GM19455 (cell line): Measurements from ENCODE around the gene MYMK.

Source experiments
- ATAC-seq: cut with Tn5 transposase; IDR thresholded peaks from one replicate; pipeline ENCODE4 v1.9.1; 2021; ENCODE audit not compliant: unreplicated experiment

The MYMK gene

DNA sequence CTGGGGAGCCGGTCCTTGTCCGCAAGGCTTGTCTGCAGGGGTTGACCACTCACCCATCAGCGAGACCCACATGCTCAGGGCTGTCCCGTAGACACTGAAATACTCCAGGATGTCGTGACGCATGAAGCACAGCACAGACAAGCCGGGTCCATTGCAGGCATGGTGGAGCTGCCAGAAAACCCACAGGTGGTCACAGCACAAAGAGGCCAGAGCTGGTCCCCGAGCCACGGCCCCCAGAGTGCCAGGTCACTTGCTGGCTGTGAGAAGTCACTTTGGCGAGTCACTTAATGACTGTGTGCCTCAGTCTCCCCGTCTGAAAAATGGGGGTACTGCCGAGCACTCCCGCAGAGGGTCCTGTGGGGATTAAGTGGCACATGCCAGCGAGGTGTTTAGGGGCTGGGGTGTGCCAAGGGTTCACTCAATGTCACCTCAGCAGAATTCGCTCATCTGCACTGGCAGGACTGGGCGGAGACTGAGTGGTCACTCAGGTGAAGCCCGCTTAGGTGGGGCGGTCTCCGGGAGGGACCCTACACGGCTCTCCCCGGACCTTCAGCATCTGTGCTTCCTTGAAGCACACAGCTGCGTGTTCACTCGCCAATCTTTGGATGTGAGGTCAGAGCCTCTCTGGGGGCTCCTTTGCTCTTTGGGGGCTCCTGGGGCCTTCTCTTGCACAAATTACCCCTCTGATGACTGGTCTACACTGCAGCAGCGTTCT is 4.5 kb downstream of the MYMK start:
- ATAC-seq, result no peak

DNA sequence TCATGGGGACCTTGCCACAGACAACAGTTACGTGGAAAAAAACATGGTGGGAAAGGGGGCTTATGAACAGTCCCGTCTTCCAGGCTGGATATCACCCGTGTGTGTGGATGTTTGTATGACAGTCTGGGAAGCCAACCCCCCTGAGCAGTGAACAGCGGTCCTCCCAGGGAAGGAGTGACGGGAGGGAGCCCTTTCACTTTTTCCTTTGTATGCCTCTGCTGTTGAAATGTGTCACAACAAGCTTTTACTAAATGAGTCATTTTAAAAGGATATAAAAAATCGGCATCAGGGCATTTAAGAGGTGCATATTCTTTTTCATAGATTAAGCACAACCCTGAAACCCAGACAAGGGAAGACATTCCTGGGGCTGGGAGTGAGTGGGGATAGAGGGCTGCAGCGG is 5.1 kb downstream of the MYMK start:
- ATAC-seq, result no peak

- ATAC-seq, result no peak
Measured at GRCh38 chr9:133518706-133519449, 5.9 kb downstream of the MYMK start.

DNA sequence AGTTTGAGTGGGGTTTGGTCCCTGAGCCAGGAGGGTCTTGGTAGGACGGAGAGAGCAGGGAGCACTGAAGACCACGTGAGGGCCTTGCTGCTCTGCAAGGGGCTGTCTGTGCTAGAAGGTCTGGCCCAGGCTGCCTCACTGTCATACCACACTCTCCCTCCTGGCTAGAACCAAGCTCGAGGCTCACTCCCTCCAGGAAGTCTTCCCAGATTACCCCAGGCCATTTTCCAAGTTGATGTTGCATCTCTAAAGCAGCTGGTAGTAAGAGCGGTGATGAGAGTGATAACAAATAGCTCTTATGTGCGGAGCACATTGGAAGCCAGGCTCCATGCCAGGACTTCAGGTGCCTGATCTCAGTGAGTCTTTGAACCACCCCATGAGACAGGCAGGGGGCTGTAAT is 6.6 kb downstream of the MYMK start:
- ATAC-seq, result no peak

- no peak for ATAC-seq
Measured at GRCh38 chr9:133517711-133518110, 7.0 kb downstream of the MYMK start.

GRCh38 chr9:133516961-133517350 is 7.8 kb downstream of the MYMK start:
- no peak for ATAC-seq

DNA sequence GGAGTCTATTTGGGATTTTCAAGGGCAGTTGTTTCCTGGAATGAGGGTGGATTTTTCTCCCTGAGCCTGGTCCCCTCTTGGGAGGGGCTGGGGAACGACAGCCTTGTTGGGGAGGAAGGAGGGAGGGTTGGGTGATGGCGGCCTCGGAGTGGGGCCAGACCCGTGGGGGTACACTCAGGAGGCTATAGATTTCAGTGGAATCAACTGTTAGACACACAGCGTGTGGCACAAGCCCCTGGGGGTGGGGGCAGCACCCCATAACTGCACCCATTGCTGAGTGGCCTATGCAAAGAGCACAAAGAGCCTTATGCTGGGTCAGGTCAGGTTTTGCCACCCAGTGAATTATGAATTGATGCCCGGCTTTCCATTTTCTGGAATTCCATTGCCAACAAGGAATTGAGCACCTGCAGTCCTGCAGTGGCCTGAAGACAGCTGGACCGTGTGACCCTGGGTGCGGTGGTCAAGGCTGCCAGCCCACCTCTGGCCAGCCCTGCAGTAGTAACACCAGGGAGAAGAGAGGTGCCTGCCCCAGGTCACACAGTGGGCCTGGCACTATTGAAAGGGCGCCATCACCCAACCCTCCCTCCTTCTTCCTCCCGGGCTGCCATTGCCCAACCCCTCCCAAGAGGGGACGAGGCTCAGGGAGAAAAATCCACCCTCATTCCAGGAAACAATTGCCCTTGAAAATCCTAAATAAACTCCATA is 8.4 kb downstream of the MYMK start:
- ATAC-seq, result no peak

GRCh38 chr9:133515615-133516255 is 9.0 kb downstream of the MYMK start:
- no peak for ATAC-seq

DNA sequence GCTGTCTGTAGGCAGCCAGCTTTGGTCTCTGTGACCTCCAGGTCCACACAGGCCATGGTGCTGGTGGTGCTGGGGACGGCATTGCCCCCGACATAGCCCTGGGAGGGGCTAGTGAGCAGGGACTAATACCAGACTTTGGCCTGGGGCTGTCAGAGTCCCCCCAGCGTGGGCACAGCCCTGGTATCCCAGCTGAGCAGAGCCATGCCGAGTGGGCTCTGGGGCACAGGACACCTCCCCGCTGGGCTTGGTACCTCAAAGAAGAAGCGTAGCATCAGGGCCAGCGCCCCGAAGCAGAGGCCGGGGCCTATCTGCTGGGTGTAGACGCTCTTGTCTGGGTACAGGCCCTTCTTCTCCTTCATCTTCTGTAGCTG is 9.5 kb downstream of the MYMK start:
- no peak for ATAC-seq

DNA sequence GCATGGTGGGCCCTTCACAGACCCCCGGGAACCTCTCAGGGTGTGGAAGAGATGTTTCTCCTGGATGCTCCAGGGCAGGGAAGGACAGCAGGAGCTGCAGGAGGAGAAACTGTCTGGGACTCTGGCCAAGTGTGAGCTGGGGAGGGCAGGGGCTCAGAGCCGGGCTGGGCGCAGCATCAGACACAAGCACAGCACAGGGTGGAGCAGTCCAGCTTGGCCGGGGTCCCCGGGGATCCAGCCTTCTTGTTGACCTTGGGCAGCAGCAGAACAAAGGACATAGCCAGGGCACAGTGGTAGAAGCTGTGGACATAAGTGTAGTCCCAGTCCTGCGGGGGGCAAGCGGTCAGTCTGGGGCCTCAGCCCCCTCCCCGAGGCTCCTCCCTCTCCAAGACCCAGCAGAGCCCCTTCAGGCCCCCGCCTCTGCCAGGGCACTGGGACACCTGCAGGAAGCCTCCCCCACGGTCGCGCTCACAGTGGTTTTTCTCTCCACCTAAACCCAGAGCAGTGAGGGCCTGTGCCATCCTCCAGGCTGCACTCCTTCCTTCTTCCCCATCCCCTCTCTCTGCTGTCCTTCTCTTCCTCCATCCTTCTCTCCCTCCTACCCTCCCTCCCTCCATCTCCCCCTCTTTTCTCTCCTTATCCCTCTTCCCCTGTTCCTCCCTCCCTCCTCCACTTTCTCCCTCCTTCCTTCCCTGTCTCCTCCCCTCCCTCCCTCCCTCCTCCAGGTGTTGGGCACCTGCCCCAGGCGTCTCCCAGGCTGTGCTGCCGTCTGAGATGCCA is 10.1 kb downstream of the MYMK start:
- ATAC-seq, result no peak

- ATAC-seq, result no peak
Measured at GRCh38 chr9:133513214-133514100, 11.3 kb downstream of the MYMK start.

DNA sequence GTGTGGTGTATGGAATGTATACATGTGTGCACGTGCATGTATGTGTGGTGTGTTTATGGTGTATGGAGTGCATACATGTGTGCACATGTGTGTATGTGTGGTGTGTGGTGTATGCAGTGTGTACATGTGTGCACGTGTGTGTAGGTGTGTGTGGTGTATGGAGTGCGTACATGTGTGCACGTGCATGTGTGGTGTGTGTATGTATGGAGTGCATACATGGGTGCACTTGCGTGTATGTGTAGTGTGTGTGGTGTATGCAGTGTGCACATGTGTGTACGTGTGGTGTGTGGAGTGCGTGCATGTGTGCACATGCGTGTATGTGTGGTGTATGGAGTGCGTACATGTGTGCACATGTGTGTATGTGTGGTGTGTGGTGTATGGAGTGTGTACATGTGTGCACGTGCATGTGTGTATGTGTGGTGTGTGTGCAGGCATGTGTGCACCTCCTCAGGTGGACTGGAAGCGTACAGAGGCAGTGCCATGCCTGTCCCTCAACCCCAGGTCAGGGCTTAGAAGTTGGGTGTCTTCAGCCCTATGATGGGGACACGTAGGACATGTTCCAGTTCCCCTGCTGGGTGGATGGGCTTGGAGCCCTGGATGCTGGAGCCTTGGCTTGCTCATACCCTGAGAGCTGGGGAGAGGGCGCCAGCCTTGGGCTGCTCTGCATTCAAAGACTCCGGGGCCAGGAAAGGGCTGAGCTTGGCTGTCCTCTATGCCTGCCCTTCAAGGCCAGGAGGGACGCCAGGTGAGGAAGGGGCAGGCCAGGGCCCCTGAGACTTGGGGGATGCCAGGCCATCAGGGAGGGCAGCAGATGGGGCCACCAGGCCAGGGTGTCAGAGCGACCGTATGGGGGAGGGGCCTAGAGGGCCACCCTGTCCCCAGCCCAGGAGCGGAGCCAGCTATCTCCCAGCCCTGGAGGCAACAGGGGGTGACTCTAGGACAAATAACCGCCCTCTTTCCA is 12.2 kb downstream of the MYMK start:
- no peak for ATAC-seq

GRCh38 chr9:133511607-133512006 is 13.2 kb downstream of the MYMK start:
- ATAC-seq, result no peak

GRCh38 chr9:133510926-133511505 is 13.7 kb downstream of the MYMK start:
- ATAC-seq, result no peak

GRCh38 chr9:133509179-133510083 is 15.3 kb downstream of the MYMK start:
- ATAC-seq, result no peak

DNA sequence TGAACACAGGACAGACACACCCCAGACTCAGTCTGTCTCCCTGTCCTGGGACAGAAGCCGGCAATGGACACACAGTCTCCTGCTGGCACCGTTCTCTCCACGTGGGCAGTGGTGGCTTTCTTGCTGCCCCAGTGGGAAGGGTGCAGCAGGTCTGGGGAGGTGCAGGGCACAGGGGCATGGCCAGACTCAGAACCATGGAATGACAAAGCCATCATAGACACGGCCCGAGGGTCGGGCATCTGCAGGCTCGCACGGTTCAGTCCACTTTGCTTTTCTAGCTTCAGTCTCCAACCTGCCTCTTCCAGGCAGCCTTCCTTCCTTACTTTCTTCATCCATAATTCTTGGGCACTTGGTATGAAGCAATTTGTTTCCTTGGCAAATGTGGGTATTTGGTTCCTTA is 16.7 kb downstream of the MYMK start:
- ATAC-seq, result no peak

GRCh38 chr9:133507246-133507965 is 17.4 kb downstream of the MYMK start:
- ATAC-seq, result no peak
